ENCODE data around the gene KHDRBS1. TPM values are rescaled to one million over a fixed set of nuclear protein-coding genes. Genes with fewer than 3 reads are reported as not detected.
"Not testable (repeated sequence)": the region's sequence is repeated elsewhere in the genome, so short reads cannot be mapped to it uniquely, and the experiment has no call there.

Gene KHDRBS1
- total and polyA plus RNA-seq, 2 experiments from 2014 or later = 99.5 to 116 TPM

GRCh38 chr1:31987135-31987619, 26.5 kb upstream of the KHDRBS1 start:
- Histone ChIP-seq H3K9me3 (ENCODE audit: low read depth) (no peaks in the 10 kb centered on the region), H3K4me1 (ENCODE audit: low read depth) (peaks cover 20% of the 10 kb centered on the region), H3K4me3 (no peak overlapping the region), H3K27ac (no peak overlapping the region), H3K27me3 (no peaks in the 10 kb centered on the region), H3K36me3 (no peaks in the 10 kb centered on the region)
- no peak for TF ChIP-seq CTCF (IDR thresholded peaks at IDR 0.05; ENCODE audit: low read depth, low read length)
- DNase-seq (ENCODE audit: low read depth in 1 of 2, low spot score in 1 of 2) = peak in 1 of 2 donors; percentile 17

GRCh38 chr1:31989964-31990363, 23.7 kb upstream of the KHDRBS1 start:
- DNase-seq (ENCODE audit: low read depth in 1 of 2, low spot score in 1 of 2) = no peak
- no peak overlapping the region for H3K27ac ChIP-seq
- no peaks in the 10 kb centered on the region for H3K9me3 ChIP-seq (ENCODE audit: low read depth)
- H3K4me1 ChIP-seq (ENCODE audit: low read depth) = peaks cover 14% of the 10 kb centered on the region
- H3K27me3 ChIP-seq = no peaks in the 10 kb centered on the region
- H3K4me3 ChIP-seq = no peak overlapping the region
- TF ChIP-seq CTCF (IDR thresholded peaks at IDR 0.05; ENCODE audit: low read depth, low read length) = no peak
- no peaks in the 10 kb centered on the region for H3K36me3 ChIP-seq

- no peaks in the 10 kb centered on the region for H3K27me3 ChIP-seq
- no peak overlapping the region for H3K27ac ChIP-seq
- H3K36me3 ChIP-seq = no peaks in the 10 kb centered on the region
- H3K9me3 ChIP-seq (ENCODE audit: low read depth) = no peaks in the 10 kb centered on the region
- TF ChIP-seq CTCF (IDR thresholded peaks at IDR 0.05; ENCODE audit: low read depth, low read length) = no peak
- DNase-seq (ENCODE audit: low read depth in 1 of 2, low spot score in 1 of 2) = peak in 1 of 2 donors; percentile 19
- peaks cover 8% of the 10 kb centered on the region for H3K4me1 ChIP-seq (ENCODE audit: low read depth)
- H3K4me3 ChIP-seq = no peak overlapping the region
Measured at GRCh38 chr1:31991182-31991581, 22.5 kb upstream of the KHDRBS1 start.

DNA sequence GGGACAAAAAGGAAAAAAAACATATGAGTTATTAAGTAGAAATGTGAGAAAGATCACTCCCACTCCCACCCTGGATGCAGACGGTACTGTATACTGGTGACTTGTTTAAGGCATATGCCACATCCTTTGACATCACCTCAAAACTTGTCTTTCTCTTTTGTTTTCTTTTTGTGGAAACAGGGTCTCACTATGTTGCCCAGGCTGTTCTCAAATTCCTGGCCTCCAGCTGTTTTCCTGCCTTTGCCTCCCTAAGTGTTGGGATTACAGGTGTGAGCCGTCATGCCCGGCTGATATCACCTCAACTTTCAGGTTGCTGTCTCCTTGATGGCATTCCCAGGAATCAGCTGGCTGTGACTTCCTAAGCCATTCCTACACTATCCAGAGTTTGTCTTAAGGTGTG, 18.4 kb upstream of the KHDRBS1 start:
- no peak overlapping the region for H3K4me3 ChIP-seq
- no peak for DNase-seq (ENCODE audit: low read depth in 1 of 2, low spot score in 1 of 2)
- TF ChIP-seq CTCF (IDR thresholded peaks at IDR 0.05; ENCODE audit: low read depth, low read length) = no peak
- no peaks in the 10 kb centered on the region for H3K36me3 ChIP-seq
- H3K27me3 ChIP-seq = no peaks in the 10 kb centered on the region
- no peaks in the 10 kb centered on the region for H3K9me3 ChIP-seq (ENCODE audit: low read depth)
- H3K4me1 ChIP-seq (ENCODE audit: low read depth) = no peaks in the 10 kb centered on the region
- no peak overlapping the region for H3K27ac ChIP-seq

- not testable (repeated sequence) for H3K9me3 ChIP-seq (ENCODE audit: low read depth); H3K4me3 ChIP-seq; H3K4me1 ChIP-seq (ENCODE audit: low read depth); H3K36me3 ChIP-seq; H3K27ac ChIP-seq; DNase-seq (ENCODE audit: low read depth in 1 of 2, low spot score in 1 of 2); H3K27me3 ChIP-seq
Measured at GRCh38 chr1:31996121-31996520, 17.5 kb upstream of the KHDRBS1 start.

GRCh38 chr1:32001863-32002262, 11.8 kb upstream of the KHDRBS1 start:
- DNase-seq (ENCODE audit: low read depth in 1 of 2, low spot score in 1 of 2) = no peak
- no peaks in the 10 kb centered on the region for H3K4me1 ChIP-seq (ENCODE audit: low read depth)
- no peak for TF ChIP-seq CTCF (IDR thresholded peaks at IDR 0.05; ENCODE audit: low read depth, low read length)

GRCh38 chr1:32002285-32002684, 11.4 kb upstream of the KHDRBS1 start:
- not testable (repeated sequence) for H3K9me3 ChIP-seq (ENCODE audit: low read depth); DNase-seq (ENCODE audit: low read depth in 1 of 2, low spot score in 1 of 2); H3K27me3 ChIP-seq; H3K36me3 ChIP-seq; H3K4me3 ChIP-seq; H3K4me1 ChIP-seq (ENCODE audit: low read depth); H3K27ac ChIP-seq

More at GRCh38 chr1:32001863-32002262, 11.8 kb upstream of the KHDRBS1 start:
- Histone ChIP-seq H3K27ac (no peak overlapping the region), H3K9me3 (ENCODE audit: low read depth) (no peaks in the 10 kb centered on the region), H3K27me3 (no peaks in the 10 kb centered on the region), H3K36me3 (no peaks in the 10 kb centered on the region), H3K4me3 (no peak overlapping the region)

All from cardiac muscle cell (in vitro differentiated cells and primary cell).